Spleen (tissue), 11 donors: Measurements from ENCODE around the gene ZBTB8B. TPM values are rescaled to one million over a fixed set of nuclear protein-coding genes. Genes with fewer than 3 reads are reported as not detected.

Experiments
- DNase-seq: peaks from one replicate; pipeline ENCODE4 v3.0.0-alpha.2; 2020
- H3K27ac ChIP-seq, 8 donors: fragments of 200-600 bp; sonication (generic) in 7 of 8; 1 replicate in 4 of 8; 2 replicates in 4 of 8; pipeline versions ENCODE4 v1.5.0 to v1.8.0; 2016 to 2021; ENCODE audit warnings: inconsistent platforms in 4 of 8, mild to moderate bottlenecking in 4 of 8, moderate library complexity in 1 of 8
- H3K27me3 ChIP-seq, 7 donors: fragments of 200-600 bp; sonication (generic) in 6 of 7; replicated peaks in 1 of 7; 1 replicate in 4 of 7; 2 replicates in 3 of 7; pipeline versions ENCODE4 v1.5.0 to v1.8.0; 2016 to 2021; ENCODE audit warnings: inconsistent platforms in 3 of 7, mild to moderate bottlenecking in 1 of 7
- H3K36me3 ChIP-seq, 6 donors: fragments of 200-600 bp; sonication (generic) in 5 of 6; 1 replicate in 4 of 6; 2 replicates in 2 of 6; pipeline versions ENCODE4 v1.5.0 to v1.8.0; 2016 to 2021; ENCODE audit warnings: inconsistent platforms in 2 of 6
- H3K4me1 ChIP-seq, 6 donors: fragments of 200-600 bp; sonication (generic) in 5 of 6; 1 replicate in 3 of 6; 2 replicates in 3 of 6; pipeline versions ENCODE4 v1.5.0 to v1.8.0; 2016 to 2021; ENCODE audit warnings: inconsistent platforms in 3 of 6
- H3K4me3 ChIP-seq, 8 donors: fragments of 200-600 bp; sonication (generic) in 7 of 8; 1 replicate in 4 of 8; 2 replicates in 4 of 8; pipeline versions ENCODE4 v1.5.0 to v1.8.0; 2016 to 2021; ENCODE audit warnings: inconsistent platforms in 4 of 8, mild to moderate bottlenecking in 4 of 8, moderate library complexity in 2 of 8
- H3K9me3 ChIP-seq, 8 donors: fragments of 200-600 bp; sonication (generic) in 7 of 8; 1 replicate in 4 of 8; 2 replicates in 4 of 8; pipeline versions ENCODE4 v1.5.0 to v1.8.0; 2016 to 2021; ENCODE audit warnings: inconsistent platforms in 4 of 8
- CTCF ChIP-seq, 11 experiments: fragments of 200-600 bp in 7 of 11; fragments of 450-650 bp in 4 of 11; sonication (generic) in 4 of 11; IDR thresholded peaks in 8 of 11; conservative IDR thresholded peaks in 3 of 11; 1 replicate in 7 of 11; 2 replicates in 4 of 11; pipeline versions ENCODE4 v1.4.0 to v1.8.0; 2016 to 2021; ENCODE audit warnings: antibody characterized with exemption in 11 of 11, inconsistent platforms in 4 of 11, mild to moderate bottlenecking in 1 of 11
- POLR2A ChIP-seq, 3 donors: fragments of 450-650 bp; IDR thresholded peaks; one replicate each; pipeline ENCODE4 v1.5.1; 2017; ENCODE audit warnings: antibody characterized with exemption in 3 of 3, mild to moderate bottlenecking in 1 of 3
- POLR2AphosphoS5 ChIP-seq, 3 donors: sonication (generic); formaldehyde crosslinking; IDR thresholded peaks; one replicate each; pipeline ENCODE4 v1.5.1; 2017; ENCODE audit warnings: antibody characterized with exemption in 3 of 3
- WGBS, 5 donors: extraction: QIAGEN DNeasy Blood & Tissue Kit in 3 of 5; methylation state at CpG; one replicate each; pipeline versions ENCODE4 v1.1.5 to v1.1.7; 2013 to 2018; 5-methylcytosine and 5-hydroxymethylcytosine counted together
- intact Hi-C: fragments of 100-400 bp; cut with DNase I; formaldehyde crosslinking; loops from one replicate; pipeline ENCODE4 v1.15.0; 2023; ENCODE audit warnings: low total_unique reads
- polyA plus RNA-seq, 3 donors: library from polyadenylated mRNA; stranded (reverse); fragments of 200-250 nt; gene quantifications; one replicate each; pipeline ENCODE4 v1.2.1, GENCODE V29; 2013
- total RNA-seq, 7 donors: library from RNA; depleted of rRNA in 3 of 7; stranded (reverse); fragments of >200 nt in 3 of 7; fragmentation: NEBNext Ultra II Directional in 4 of 7; extraction: Animal tissue kit (Norgen Biotek cat#: 25700) in 4 of 7; gene quantifications; one replicate each; pipeline versions ENCODE4 v1.1.0 to v1.2.1, GENCODE V29; 2016 to 2021
- donor health status: healthy with polysubstance abuse.
- donor health status: DM: no; HTN: no; CAD: no; lungs with moderate emphysema.
- donor health status: DM: no; HTN: no; CAD: no.
- donor health status: Bipolar disorder and iron deficiency.
- donor health status: healthy.
- donor health status: DM: no; HTN: no; CAD: no.
- donor health status: DM: yes; HTN: yes; CAD: no.

ZBTB8B gene
- total and polyA plus RNA-seq, 10 donors, result under 0.01 TPM; not detected in 9

- Histone ChIP-seq H3K4me3 (peak overlapping the region; percentile 55 to 92 (median 67)), H3K9me3 (no peaks in the 10 kb centered on the region), H3K27ac (peak overlapping the region; percentile 39 to 90 (median 86)), H3K4me1 (peaks cover 5 to 26% (median 10%) of the 10 kb centered on the region in 6 donors), H3K27me3 (peaks cover 0 to 40% (median 0%) of the 10 kb centered on the region in 7 donors), H3K36me3 (no peaks in the 10 kb centered on the region)
- DNase-seq, result peak; percentile 88
- intact Hi-C loops, result no loop called here
- TF ChIP-seq POLR2AphosphoS5 (IDR thresholded peaks at IDR 0.05) (peak in 1 of 3 donors; percentile 55), CTCF (IDR thresholded peaks at IDR 0.05 in 8 of 11, conservative IDR thresholded peaks at IDR 0.05 in 3 of 11) (peak in 1 of 11 experiments; percentile 14), POLR2A (IDR thresholded peaks at IDR 0.05) (no peak)
- WGBS, 5 donors, result 1 to 4% (median 2%) methylated on average over 42 to 99 of the region's 99 CpGs
Measured at GRCh38 chr1:32500387-32501209, 35.7 kb downstream of the ZBTB8B start.

GRCh38 chr1:32501865-32502264 lies 37.0 kb downstream of the ZBTB8B start:
- WGBS, 5 donors, result 71 to 87% (median 77%) methylated on average over 9 of the region's 9 CpGs
- DNase-seq, result no peak
- no peak for TF ChIP-seq CTCF (IDR thresholded peaks at IDR 0.05 in 8 of 11, conservative IDR thresholded peaks at IDR 0.05 in 3 of 11)
- TF ChIP-seq POLR2AphosphoS5 (IDR thresholded peaks at IDR 0.05), result peak in 2 of 3 donors; percentile 11 to 80
- peaks cover 0 to 40% (median 0%) of the 10 kb centered on the region in 7 donors for H3K27me3 ChIP-seq
- H3K27ac ChIP-seq, result peak overlapping the region in 7 of 8 donors; percentile 1 to 90 (median 87)
- intact Hi-C loops, result no loop called here
- no peaks in the 10 kb centered on the region for H3K36me3 ChIP-seq
- no peak overlapping the region for H3K4me3 ChIP-seq
- H3K9me3 ChIP-seq, result no peaks in the 10 kb centered on the region
- H3K4me1 ChIP-seq, result peaks cover 5 to 26% (median 10%) of the 10 kb centered on the region in 6 donors

GRCh38 chr1:32503153-32503552 lies 38.3 kb downstream of the ZBTB8B start:
- TF ChIP-seq POLR2AphosphoS5 (IDR thresholded peaks at IDR 0.05) (no peak), POLR2A (IDR thresholded peaks at IDR 0.05) (no peak), CTCF (IDR thresholded peaks at IDR 0.05 in 8 of 11, conservative IDR thresholded peaks at IDR 0.05 in 3 of 11) (no peak)
- Histone ChIP-seq H3K4me1 (peaks cover 5 to 26% (median 10%) of the 10 kb centered on the region in 6 donors), H3K27me3 (peaks cover 0 to 40% (median 0%) of the 10 kb centered on the region in 7 donors), H3K9me3 (no peaks in the 10 kb centered on the region), H3K4me3 (no peak overlapping the region), H3K27ac (peak overlapping the region in 3 of 8 donors; percentile 90), H3K36me3 (no peaks in the 10 kb centered on the region)
- DNase-seq, result no peak
- intact Hi-C loops, result no loop called here
- WGBS, 5 donors, result 85 to 92% (median 90%) methylated on average over 7 of the region's 7 CpGs

GRCh38 chr1:32507021-32507420 lies 42.1 kb downstream of the ZBTB8B start:
- Histone ChIP-seq H3K27ac (no peak overlapping the region), H3K4me3 (no peak overlapping the region), H3K27me3 (peaks cover 0 to 6% (median 0%) of the 10 kb centered on the region in 7 donors), H3K9me3 (no peaks in the 10 kb centered on the region), H3K4me1 (peaks cover 0 to 2% (median 0%) of the 10 kb centered on the region in 6 donors), H3K36me3 (no peaks in the 10 kb centered on the region)
- TF ChIP-seq POLR2A (IDR thresholded peaks at IDR 0.05), result no peak
- TF ChIP-seq CTCF (IDR thresholded peaks at IDR 0.05 in 8 of 11, conservative IDR thresholded peaks at IDR 0.05 in 3 of 11), result no peak
- no peak for TF ChIP-seq POLR2AphosphoS5 (IDR thresholded peaks at IDR 0.05)
- no peak for DNase-seq
- intact Hi-C loops, result no loop called here
- WGBS, 5 donors, result 89 to 90% (median 89%) methylated on average over 4 of the region's 4 CpGs
